ENCODE results near the gene CDH4.

CDH4 gene

GRCh38 chr20:61690993-61691838 lies 439.2 kb downstream of the CDH4 start:
- no peak for DNase-seq (ENCODE audit: low read depth in 2 of 2)

- no peak for DNase-seq (ENCODE audit: low read depth in 2 of 2)
Observed at GRCh38 chr20:61691978-61692377, 439.9 kb downstream of the CDH4 start.

DNA sequence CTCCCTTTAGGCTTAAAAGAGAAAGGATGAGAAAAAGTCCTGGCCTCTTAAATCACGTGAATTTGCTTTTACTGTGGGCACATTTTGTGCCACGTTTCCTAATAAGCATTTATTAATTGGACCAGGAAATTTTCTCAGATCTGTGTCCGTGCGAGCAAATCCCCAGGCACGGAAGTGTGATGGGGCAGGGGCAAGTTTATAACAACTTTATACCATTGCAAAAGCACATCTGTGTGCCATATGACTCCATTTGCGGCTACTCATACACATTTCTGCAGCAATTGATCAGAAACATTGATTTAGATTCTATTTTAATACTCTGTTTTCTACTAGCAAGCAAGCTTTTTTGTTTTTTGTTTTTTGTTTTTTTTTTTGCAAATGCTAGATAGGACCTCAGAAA lies 440.4 kb downstream of the CDH4 start:
- DNase-seq (ENCODE audit: low read depth in 2 of 2): no peak

GRCh38 chr20:61693055-61693600 lies 441.1 kb downstream of the CDH4 start:
- DNase-seq (ENCODE audit: low read depth in 2 of 2): no peak

DNA sequence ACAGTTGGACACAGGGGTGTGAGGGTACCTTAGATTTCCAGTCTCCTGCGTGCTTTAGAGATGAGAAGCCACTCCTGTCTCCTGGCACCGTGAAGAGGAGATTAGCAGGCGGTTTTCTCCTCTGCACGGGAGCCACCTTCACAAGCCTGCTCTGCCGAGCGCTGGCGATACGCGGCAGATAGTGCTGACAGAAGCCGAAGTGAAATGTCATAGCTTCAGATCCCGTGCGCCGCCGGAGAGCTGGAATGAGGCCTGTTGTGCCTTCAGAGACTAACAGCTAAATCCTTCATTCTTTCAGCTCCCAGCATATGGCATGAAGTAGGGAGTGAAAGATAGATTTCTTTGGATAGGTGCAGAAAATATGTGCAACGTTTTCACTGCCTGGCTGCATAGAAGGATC lies 442.6 kb downstream of the CDH4 start:
- DNase-seq (ENCODE audit: low read depth in 2 of 2): no peak

- DNase-seq (ENCODE audit: low read depth in 2 of 2): no peak
Observed at GRCh38 chr20:61695741-61696140, 443.7 kb downstream of the CDH4 start.

DNA sequence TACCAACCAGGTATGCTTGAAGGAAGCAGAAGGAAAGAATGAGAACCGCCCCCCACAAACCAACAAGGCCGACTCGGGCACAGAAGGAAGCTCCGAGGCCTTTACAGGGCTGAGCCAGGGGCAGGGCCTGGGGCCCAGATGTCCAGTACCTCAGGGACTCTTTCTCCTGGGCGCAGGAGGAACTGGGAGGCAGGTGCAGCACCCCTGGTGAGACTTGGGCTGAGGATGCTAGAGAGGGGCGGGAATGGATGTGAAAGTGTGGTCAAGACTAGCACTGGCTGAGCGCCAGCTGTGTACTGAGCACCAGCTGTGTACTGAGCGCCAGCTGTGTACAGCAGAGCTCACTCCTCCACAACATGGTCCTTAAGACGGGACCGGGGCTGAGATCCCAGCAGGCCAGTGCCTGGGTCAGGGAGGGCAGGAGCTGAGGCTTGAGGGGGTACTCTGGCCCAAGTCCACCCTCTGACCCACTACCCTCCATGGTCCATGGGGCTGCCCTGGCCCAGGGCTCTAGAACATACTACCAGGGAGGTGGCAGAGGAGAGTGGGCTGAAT lies 444.2 kb downstream of the CDH4 start:
- no peak for DNase-seq (ENCODE audit: low read depth in 2 of 2)

DNA sequence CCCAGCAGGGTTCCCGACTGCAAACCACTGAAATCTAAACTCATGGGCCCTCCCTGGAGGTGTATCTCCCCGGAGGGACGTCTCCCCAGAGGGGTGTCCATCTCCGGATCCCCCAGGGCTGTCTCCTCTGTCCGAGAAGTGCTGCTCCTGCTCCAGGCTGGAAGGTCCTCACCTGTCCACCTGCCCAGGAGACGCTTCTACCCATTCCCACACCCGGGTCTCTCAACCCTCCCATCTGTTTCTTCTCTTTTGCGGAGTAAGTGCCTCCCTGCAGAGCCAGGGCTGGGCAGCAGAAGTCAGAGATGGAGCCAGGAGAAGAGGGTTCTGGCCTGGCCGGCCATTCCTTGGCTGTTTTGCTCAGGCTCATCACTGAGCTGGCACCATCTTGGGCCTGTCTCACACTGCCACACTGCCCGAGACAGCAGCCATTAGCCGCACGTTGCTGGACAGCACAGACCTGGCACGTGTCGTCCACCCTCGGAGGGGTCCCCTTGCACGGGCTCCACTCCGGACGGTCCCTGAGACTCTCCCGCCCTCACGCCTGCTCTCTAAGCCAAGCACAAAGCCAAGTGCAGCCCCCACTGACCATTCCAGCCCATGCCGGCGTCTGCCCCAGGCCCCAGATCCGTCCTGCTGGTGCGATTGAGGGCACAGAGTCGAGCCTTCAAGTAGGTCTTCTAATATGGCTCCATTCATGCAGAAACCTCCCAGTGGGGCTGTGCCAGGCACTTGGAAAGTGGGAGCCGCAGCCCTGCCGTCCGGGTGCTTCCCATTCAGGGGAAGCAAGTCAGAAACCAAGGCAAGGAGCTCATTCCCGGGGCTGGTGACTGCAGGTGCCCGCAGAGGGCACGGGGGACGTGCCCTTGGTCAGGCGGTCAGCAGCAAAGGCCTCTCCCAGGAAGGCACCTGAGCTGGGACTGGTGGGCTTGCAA lies 445.9 kb downstream of the CDH4 start:
- no peak for DNase-seq (ENCODE audit: low read depth in 2 of 2)

DNA sequence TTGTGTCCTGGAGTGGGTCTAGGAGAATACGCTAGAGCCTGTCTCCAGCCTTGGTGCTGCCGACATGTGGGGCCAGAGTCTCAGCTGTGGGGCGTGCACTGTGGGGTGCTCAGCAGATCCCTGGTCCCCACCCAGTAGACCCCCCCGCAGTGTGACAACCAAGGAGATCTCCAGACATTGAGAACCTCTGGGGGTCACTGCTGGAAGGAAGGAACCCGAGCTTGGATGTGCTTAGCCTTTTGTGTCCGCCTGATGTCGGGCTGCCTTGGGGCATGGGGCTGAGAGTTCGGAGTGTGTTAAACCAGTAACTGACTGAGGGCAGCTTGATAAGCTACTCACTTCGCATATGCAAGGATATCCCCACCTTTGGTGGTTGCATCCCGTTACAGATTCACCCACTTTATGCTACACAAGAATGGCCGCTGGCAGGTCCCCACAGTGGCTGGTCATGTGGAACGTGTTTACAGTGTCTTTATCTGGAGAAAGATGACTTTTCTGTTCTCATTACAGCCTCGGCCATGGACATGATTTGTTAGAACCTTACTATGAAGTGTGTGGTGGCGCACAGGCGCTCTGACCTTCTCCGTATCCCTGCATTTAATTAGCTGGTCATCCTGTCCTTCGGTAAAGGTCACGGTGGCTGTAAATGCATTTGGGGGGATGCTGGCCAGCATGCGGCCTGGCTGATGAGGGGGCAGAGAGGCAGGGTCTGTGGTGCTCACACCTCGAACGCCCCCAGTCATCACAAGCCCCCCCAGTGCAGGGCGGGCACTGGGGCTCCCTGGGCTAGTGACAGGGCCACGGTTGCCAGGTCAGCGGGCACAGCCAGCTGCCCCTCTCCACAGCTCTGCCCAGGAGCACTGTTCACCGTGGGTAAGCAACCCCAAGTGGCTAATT lies 446.8 kb downstream of the CDH4 start:
- no peak for DNase-seq (ENCODE audit: low read depth in 2 of 2)

- no peak for DNase-seq (ENCODE audit: low read depth in 2 of 2)
Observed at GRCh38 chr20:61699495-61700374, 447.7 kb downstream of the CDH4 start.

DNA sequence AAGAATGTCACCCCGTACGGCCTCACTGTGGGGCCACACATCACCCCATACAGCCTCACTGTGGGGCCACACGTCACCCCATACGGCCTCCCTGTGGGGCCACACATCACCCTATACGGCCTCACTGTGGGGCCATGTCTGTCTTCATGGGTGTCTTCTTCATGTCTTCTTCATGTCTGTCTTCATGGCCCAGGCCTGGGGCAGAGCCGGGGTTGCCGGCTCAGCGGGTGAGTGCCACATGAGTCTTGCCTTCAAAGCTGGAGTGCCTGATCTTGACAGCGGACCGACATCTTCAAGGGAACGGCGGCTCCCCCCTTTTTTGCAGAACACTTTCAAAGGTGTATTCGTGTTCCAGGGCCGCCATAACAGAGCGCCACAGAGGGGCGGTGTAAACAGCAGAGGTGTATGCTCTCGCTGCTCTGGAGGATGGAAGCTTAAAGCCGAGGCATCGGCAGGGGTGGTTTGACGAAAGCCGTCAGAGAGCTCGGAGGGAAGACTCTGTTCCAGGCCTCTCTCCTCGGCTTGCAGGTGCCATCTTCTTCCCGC lies 448.6 kb downstream of the CDH4 start:
- no peak for DNase-seq (ENCODE audit: low read depth in 2 of 2)

DNA sequence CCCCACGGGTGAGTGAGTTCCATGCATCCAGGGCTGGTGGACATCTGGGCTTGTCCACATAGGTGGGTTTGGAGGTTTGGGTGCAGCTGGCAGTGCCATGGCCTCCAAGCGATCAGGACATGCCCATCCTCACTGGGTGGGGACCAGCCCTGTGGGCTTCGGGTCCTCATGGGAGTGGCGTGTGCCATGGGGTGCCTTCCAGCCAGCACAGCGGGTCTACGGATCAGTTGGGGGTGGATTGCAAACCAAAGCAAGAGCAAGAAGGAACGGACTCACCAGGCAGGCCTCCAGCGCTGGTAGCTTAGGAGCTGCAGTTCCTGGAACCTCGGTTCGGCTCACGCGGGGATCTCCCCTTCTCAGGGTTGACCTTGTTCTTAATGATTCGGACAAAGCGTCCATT lies 449.3 kb downstream of the CDH4 start:
- no peak for DNase-seq (ENCODE audit: low read depth in 2 of 2)

DNA sequence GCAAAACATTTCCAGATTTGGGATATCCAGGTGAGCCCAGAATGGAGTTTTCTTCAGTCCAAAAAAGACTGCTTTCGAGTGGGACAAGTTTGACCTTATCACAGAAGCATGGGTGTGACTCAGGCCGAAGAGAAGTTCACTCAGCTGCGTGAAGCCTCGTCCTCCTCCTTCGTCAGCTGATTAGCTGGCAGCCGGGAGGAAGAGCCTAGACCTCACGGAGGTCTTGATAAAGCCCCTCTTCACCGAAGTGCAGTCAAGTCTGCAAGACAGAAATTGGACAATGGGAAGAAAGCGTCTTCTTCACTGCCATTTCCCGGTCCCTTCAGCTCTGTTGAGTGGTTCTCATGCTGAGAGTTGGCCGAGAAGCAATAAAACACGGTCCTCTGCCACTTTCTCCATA lies 449.7 kb downstream of the CDH4 start:
- no peak for DNase-seq (ENCODE audit: low read depth in 2 of 2)

GRCh38 chr20:61702246-61702645 lies 450.2 kb downstream of the CDH4 start:
- no peak for DNase-seq (ENCODE audit: low read depth in 2 of 2)

GRCh38 chr20:61704661-61705060 lies 452.6 kb downstream of the CDH4 start:
- DNase-seq (ENCODE audit: low read depth in 2 of 2): no peak

DNA sequence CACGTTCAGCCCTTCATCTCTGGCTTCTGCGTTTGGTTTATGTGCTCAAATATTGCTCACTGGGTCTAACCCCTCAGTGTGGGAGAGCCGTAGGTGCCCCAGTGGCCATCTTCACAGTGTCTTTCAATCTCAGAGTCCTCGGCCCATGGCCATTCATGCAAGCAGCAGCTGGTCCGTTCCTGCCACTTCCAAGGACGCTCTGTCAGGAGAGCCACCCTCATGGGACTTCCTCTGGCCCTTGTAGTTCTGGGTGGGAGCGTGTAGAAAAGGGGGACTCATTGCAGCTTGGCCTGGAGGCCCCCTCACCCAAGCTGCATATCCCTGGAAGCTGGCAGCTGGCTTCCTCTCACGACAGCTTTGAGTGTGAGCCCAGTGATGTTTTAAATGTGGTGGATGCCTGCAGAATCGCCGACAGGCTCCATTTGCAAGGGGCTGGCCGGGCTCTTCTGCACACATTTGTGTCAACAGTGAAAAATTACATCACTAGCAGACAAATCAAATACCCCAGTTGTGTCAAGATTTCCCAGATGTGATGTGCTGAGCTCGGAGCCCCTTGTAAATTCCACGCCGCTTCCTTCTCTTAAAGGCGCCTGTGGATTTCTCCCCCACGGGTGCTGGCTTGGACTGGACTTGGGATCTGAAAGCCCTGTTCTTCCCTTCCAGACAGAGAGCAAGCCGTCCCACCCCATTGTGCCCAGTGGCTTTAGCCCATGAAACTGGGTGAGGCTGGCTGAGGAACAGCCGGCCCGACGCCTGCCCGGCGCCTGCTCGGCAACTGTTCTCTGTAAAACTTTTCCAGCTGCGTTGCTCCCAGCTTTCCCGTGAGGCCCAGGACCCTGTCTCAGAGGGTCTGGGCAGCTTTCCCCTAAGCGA lies 453.6 kb downstream of the CDH4 start:
- DNase-seq (ENCODE audit: low read depth in 2 of 2): no peak

- DNase-seq (ENCODE audit: low read depth in 2 of 2): no peak
Observed at GRCh38 chr20:61706259-61706961, 454.3 kb downstream of the CDH4 start.

DNA sequence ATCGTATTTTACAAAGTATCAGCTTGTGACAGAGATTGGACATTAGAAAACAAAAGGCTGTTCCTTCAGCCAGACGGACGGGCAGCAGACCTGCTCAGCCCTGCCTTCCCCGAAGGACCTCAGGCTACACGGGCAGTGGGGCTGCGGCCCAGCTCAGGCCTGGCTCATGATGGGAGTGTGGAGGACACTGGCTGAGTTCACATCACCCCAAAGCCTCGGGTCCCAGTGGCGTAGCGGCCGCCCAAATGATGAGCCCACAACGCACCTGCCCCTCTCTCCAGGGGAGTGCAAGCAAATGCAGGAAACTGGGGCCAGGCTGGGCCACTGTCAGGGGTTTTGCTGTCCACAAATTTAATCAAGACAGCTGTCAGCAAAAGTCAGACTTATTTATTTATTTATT lies 456.8 kb downstream of the CDH4 start:
- DNase-seq (ENCODE audit: low read depth in 2 of 2): no peak
